ENCODE measurements around the gene TRAM1L1. TPM values are rescaled to one million over a fixed set of nuclear protein-coding genes. Genes with fewer than 3 reads are reported as not detected.

Gene TRAM1L1
- total RNA-seq, result 0.48 and 0.64 TPM in 2 replicates

GRCh38 chr4:117084866-117085701, at the start of gene TRAM1L1:
Gene TRAM1L1 (minus strand): TSS chr4:117085576. CDS start chr4:117085393, 183 bp downstream.

Measured in tracheal epithelial cell (primary cell).